ENCODE measurements around the gene TNFSF11. TPM values are rescaled to one million over a fixed set of nuclear protein-coding genes. Genes with fewer than 3 reads are reported as not detected.

TNFSF11 gene
- total and polyA plus RNA-seq, 2 donors (not counting 1 experiment from before 2014, with no cell fraction given), result not detected

- no peak overlapping the region for H3K4me2 ChIP-seq (replicated peaks; ENCODE audit: low read depth, low read length, poor library complexity, severe bottlenecking)
- no peaks in the 10 kb centered on the region for H3K27me3 ChIP-seq (replicated peaks in 1 of 4; ENCODE audit: control extremely low read depth in 1 of 4, control insufficient read depth in 3 of 4, insufficient read depth in 4 of 4, low read length in 3 of 4)
- ChIA-PET CTCF (no interaction called here), POLR2A (no interaction called here)
- no peaks in the 10 kb centered on the region for H3K9me3 ChIP-seq (ENCODE audit: control extremely low read depth in 1 of 3, control insufficient read depth in 2 of 3, insufficient read depth in 1 of 3, low read length in 2 of 3)
- no peaks in the 10 kb centered on the region for H3K27me3 Mint-ChIP-seq
- H4K20me1 ChIP-seq (ENCODE audit: control insufficient read depth, insufficient read depth, low read length, poor library complexity, severe bottlenecking), result no peaks in the 10 kb centered on the region
- no peaks in the 10 kb centered on the region for H3K9me3 Mint-ChIP-seq (ENCODE audit: insufficient read depth)
- H3K4me1 ChIP-seq (ENCODE audit: control insufficient read depth in 2 of 2, insufficient read depth in 2 of 2, low read length in 2 of 2), result peaks cover 14 to 16% of the 10 kb centered on the region in 2 donors
- WGBS (ENCODE audit: insufficient coverage), result 95% methylated on average over 2 of the region's 3 CpGs
- H3K4me3 Mint-ChIP-seq, result no peak overlapping the region
- DNase-seq (no peak), ATAC-seq (ENCODE audit: low read depth) (no peak)
- no peak overlapping the region for H2AFZ ChIP-seq (ENCODE audit: insufficient read depth, low read depth, low read length, poor library complexity, severe bottlenecking)
- TF ChIP-seq CTCF (IDR thresholded peaks at IDR 0.05) (no peak), EZH2 (IDR thresholded peaks at IDR 0.05; ENCODE audit: borderline replicate concordance, insufficient read depth, low read depth, low read length, poor library complexity, severe bottlenecking) (no peak)
- intact Hi-C loops (cut with micrococcal nuclease), result no loop called here
- no peak overlapping the region for H3K9ac ChIP-seq (ENCODE audit: low read length)
- H3K27ac ChIP-seq (ENCODE audit: low read length in 2 of 2), result no peak overlapping the region
- no peaks in the 10 kb centered on the region for H3K79me2 ChIP-seq (ENCODE audit: control insufficient read depth, insufficient read depth, low read length)
- no peak overlapping the region for H3K27ac Mint-ChIP-seq
- H3K36me3 ChIP-seq (replicated peaks in 1 of 2; ENCODE audit: control extremely low read depth in 1 of 2, control insufficient read depth in 1 of 2, extremely low read depth in 1 of 2, insufficient read depth in 2 of 2, low read length in 1 of 2), result no peaks in the 10 kb centered on the region
- peaks cover 19% of the 10 kb centered on the region for H3K4me1 Mint-ChIP-seq
- no peak overlapping the region for H3K4me3 ChIP-seq (ENCODE audit: control extremely low read depth in 1 of 5, extremely low read depth in 1 of 5, insufficient read depth in 1 of 5, low read depth in 2 of 5, low read length in 4 of 5)
Observed at GRCh38 chr13:42545842-42546241, 28.1 kb upstream of the TNFSF11 start.

GRCh38 chr13:42547612-42548011 lies 26.3 kb upstream of the TNFSF11 start:
- no peaks in the 10 kb centered on the region for H3K79me2 ChIP-seq (ENCODE audit: control insufficient read depth, insufficient read depth, low read length)
- no peak overlapping the region for H3K27ac Mint-ChIP-seq
- no peak for ATAC-seq (ENCODE audit: low read depth)
- WGBS (ENCODE audit: insufficient coverage), result 100% methylated on average over 1 of the region's 1 CpG
- no peak overlapping the region for H3K27ac ChIP-seq (ENCODE audit: low read length in 2 of 2)
- H3K4me1 Mint-ChIP-seq, result peaks cover 19% of the 10 kb centered on the region
- H3K27me3 ChIP-seq (replicated peaks in 1 of 4; ENCODE audit: control extremely low read depth in 1 of 4, control insufficient read depth in 3 of 4, insufficient read depth in 4 of 4, low read length in 3 of 4), result no peaks in the 10 kb centered on the region
- POLR2A ChIA-PET, result no interaction called here
- H4K20me1 ChIP-seq (ENCODE audit: control insufficient read depth, insufficient read depth, low read length, poor library complexity, severe bottlenecking), result no peaks in the 10 kb centered on the region
- no peak overlapping the region for H3K4me2 ChIP-seq (replicated peaks; ENCODE audit: low read depth, low read length, poor library complexity, severe bottlenecking)
- H3K4me1 ChIP-seq (ENCODE audit: control insufficient read depth in 2 of 2, insufficient read depth in 2 of 2, low read length in 2 of 2), result peaks cover 14 to 16% of the 10 kb centered on the region in 2 donors
- H3K4me3 ChIP-seq (ENCODE audit: control extremely low read depth in 1 of 5, extremely low read depth in 1 of 5, insufficient read depth in 1 of 5, low read depth in 2 of 5, low read length in 4 of 5), result no peak overlapping the region
- H3K9ac ChIP-seq (ENCODE audit: low read length), result no peak overlapping the region
- H3K36me3 ChIP-seq (replicated peaks in 1 of 2; ENCODE audit: control extremely low read depth in 1 of 2, control insufficient read depth in 1 of 2, extremely low read depth in 1 of 2, insufficient read depth in 2 of 2, low read length in 1 of 2), result no peaks in the 10 kb centered on the region
- DNase-seq, result no peak
- intact Hi-C loops (cut with micrococcal nuclease), result loop anchor here (2.0 kb wide), 1 partner anchor 15 kb away; no protein-coding TSS in a partner anchor
- H3K4me3 Mint-ChIP-seq, result no peak overlapping the region
- H2AFZ ChIP-seq (ENCODE audit: insufficient read depth, low read depth, low read length, poor library complexity, severe bottlenecking), result no peak overlapping the region
- no peaks in the 10 kb centered on the region for H3K9me3 Mint-ChIP-seq (ENCODE audit: insufficient read depth)
- TF ChIP-seq CTCF (IDR thresholded peaks at IDR 0.05), result no peak
- no peak for TF ChIP-seq EZH2 (IDR thresholded peaks at IDR 0.05; ENCODE audit: borderline replicate concordance, insufficient read depth, low read depth, low read length, poor library complexity, severe bottlenecking)
- CTCF ChIA-PET, result no interaction called here
- H3K27me3 Mint-ChIP-seq, result no peaks in the 10 kb centered on the region
- H3K9me3 ChIP-seq (ENCODE audit: control extremely low read depth in 1 of 3, control insufficient read depth in 2 of 3, insufficient read depth in 1 of 3, low read length in 2 of 3), result no peaks in the 10 kb centered on the region
